Measurements from ENCODE around the gene MTUS2.

Gene MTUS2

GRCh38 chr13:28859069-28859468, 38.9 kb downstream of the MTUS2 start:
- DNase-seq (ENCODE audit: low spot score): no peak

DNA sequence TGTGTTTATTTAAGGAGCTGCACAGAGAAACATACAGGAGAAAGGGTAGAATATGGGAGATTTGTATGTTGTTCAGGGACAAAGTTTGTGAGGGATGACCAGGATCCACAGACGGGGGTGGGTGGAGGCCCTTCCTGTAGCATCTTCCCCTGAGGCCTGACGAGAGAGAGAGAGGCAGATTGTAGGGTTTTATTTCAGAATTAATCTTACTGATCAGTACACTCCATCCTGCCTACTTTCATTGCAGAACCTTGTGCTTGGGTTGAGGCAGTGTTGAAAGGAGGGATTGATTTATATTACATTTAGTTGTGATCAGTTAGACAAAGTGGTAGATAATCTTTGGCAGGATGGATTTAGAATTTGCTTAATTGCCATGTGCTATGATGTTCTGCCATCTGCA, 39.6 kb downstream of the MTUS2 start:
- no peak for DNase-seq (ENCODE audit: low spot score)

DNA sequence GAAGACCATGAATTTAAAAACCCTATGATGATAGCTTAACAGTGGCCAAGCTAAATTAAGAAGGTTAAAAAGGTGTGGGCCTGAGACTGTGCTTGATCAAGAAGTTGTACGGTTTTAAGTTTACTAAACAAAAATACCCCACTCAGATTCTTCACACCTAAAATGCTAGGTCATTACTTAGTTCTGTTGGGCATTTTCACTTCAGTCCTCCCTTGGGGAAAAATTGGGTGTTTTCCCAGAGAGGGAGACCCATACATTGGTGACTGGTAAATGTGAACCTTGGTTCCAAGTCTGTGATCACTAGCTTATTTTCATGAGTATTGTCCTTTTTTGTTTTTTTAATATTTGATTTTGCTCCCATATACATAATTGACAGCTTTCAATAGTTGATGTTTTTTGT, 44.4 kb downstream of the MTUS2 start:
- no peak for DNase-seq (ENCODE audit: low spot score)

GRCh38 chr13:28865149-28865744, 45.1 kb downstream of the MTUS2 start:
- no peak for DNase-seq (ENCODE audit: low spot score)

- no peak for DNase-seq (ENCODE audit: low spot score)
Measured at GRCh38 chr13:28865951-28866350, 45.8 kb downstream of the MTUS2 start.

- no peak for DNase-seq (ENCODE audit: low spot score)
Measured at GRCh38 chr13:28866932-28867331, 46.8 kb downstream of the MTUS2 start.

DNA sequence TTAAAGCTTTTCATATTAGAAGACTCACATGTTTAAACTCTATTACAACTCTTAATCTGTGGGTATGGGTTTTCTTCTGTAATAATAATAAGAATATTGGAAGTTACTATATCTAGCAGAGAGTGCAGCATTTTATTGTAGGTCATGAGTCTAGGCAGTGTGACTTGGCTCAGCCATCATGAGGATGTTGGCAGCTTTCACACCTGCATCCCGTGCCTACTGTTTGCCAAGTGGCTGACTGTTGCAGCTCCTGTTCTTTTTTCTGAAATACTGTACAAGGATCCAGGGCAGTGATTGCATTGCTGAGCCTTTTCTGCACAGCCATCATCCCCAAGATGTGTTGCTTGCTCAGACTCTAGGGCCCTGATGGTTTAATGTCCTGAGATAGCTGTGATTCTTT, 47.4 kb downstream of the MTUS2 start:
- no peak for DNase-seq (ENCODE audit: low spot score)

GRCh38 chr13:28872427-28873176, 52.5 kb downstream of the MTUS2 start:
- no peak for DNase-seq (ENCODE audit: low spot score)

DNA sequence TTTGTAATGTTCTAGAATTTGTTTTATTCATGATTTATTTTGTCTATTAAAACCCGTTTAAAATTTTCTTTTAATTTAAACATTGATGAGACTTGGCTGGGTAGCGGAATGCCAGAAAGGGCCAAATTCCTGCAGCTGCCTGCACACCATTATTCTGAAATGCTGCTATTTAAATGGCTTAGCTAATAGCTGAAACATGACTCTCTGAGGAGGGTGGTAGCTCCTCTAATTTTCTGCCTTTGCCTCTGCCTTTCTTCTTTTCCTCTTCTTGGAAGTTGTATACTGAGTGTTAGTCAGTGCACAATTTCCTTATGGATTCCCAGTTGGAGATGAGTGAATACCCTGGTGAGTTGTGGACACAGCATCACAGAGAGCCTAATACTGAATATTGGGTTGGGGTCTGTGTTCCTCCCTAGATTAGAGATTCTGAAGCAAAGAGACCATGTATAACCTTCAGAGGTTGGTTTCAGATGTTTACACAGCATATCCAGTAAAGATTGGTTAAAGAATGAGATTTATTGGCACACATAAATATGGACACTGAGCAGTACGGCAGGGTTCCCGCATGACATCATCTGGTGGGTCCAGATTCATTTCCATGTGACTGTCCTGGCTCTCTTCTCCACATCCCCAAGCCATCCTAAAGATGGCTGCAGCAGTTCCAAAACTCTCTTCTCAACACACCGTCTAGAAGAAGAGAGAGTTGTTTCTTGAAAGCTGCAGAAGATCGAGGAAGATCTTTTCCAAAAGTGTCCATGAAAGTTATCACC, 55.9 kb downstream of the MTUS2 start:
- no peak for DNase-seq (ENCODE audit: low spot score)

GRCh38 chr13:28877408-28877807, 57.3 kb downstream of the MTUS2 start:
- DNase-seq (ENCODE audit: low spot score): no peak

- no peak for DNase-seq (ENCODE audit: low spot score)
Measured at GRCh38 chr13:28885181-28885580, 65.0 kb downstream of the MTUS2 start.

DNA sequence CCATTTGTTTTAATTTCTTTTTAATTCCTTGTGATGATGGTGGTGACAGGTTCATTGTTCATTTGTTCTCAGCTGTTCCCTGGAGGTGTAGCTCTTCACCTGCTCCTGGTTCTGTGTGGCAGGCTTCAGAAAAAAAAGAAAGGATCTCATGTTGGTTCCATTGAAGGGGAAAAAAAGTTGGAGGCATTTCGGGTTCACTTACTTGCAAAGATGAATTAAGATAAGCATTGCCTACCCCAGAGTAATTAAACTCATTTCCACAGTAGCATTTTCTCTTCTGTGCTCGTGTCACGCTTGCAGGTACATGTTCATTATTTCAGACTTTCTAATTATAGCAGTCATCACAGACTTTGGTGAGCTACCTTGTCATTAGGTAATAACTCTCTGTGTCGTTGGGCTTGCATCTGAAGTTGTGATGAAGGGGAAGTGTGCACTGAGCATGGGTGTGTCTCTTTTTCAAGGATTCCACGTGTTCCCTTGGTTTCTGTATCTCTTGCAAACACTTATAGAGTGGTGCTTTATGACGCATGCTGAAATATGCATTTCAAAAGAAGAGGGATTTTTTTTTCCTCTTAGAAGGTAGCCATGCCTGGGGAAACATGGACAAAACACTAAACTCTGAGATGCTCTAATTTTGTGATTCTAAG, 69.1 kb downstream of the MTUS2 start:
- no peak for DNase-seq (ENCODE audit: low spot score)

DNA sequence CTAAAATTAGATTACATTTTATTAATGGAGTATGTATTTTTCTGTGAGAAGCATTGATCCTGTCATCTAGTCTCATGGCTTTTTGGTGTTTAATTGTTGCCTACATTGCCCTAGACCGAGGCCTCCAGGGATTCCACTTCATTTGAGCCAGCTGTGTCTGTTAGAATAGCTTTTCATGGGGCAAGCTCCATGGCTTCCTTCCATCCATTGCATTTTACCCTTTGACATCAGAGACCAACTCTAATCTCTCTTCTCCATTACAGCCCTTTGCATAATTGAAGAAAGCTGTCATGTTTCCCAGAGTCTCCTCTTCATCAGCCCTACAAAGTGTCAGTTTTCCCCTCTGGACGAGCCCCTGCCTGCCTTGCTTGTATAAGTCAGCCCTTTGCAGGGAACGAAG, 70.6 kb downstream of the MTUS2 start:
- no peak for DNase-seq (ENCODE audit: low spot score)

- DNase-seq (ENCODE audit: low spot score): no peak
Measured at GRCh38 chr13:28918030-28918429, 97.9 kb downstream of the MTUS2 start.

GRCh38 chr13:28922341-28922740, 102.2 kb downstream of the MTUS2 start:
- DNase-seq (ENCODE audit: low spot score): no peak

DNA sequence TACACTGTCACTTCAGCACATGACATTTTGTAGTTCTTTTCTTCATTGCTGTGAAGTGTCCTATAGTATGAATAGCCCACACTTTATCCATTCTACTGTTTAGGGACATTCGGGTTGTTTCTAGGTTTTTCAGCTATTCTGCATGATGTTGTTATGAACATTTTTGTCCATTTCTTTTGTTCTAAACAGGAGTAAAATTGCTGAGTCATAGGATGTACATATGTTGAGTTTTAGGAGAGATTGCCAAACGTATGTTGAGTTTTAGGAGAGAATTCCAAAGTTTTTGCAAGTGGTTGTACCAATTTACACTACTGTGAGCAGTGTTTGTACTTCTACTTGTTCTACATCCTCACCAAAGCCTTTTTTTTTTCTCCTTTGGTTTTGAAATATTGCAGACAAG, 115.0 kb downstream of the MTUS2 start:
- DNase-seq (ENCODE audit: low spot score): no peak

- no peak for DNase-seq (ENCODE audit: low spot score)
Measured at GRCh38 chr13:28942906-28943305, 122.8 kb downstream of the MTUS2 start.

DNA sequence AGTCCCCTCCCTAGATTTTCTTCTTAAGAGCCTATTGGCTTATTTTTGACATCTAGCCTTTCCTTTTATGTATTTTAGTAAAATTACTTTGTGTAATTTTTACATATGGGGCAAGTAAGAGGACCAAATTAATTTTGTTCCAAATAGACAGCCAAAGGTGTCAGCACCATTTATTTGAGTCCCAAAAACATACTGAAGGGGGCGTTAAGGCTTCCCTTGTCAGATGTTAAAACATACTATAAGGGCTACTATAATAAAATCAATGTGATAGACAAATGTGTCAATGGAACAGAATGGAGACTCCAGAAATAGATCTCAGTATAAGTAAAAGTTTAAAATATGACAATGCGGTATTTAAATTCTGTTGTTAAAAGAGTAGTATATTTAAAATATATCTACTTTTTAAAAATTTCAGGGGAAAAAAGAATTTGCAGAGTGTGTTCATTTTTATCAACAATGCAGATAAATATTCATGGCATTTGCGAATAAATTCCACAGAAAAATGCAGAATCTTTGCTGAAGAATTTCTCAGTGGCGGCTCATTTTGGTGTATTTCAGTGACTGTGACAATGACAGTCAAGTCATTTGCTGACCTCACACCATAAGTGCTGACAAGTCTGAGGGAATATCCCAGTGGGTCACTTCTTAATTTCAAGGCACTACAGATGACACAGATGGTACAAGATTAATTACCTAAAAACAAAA, 133.7 kb downstream of the MTUS2 start:
- DNase-seq (ENCODE audit: low spot score): no peak

DNA sequence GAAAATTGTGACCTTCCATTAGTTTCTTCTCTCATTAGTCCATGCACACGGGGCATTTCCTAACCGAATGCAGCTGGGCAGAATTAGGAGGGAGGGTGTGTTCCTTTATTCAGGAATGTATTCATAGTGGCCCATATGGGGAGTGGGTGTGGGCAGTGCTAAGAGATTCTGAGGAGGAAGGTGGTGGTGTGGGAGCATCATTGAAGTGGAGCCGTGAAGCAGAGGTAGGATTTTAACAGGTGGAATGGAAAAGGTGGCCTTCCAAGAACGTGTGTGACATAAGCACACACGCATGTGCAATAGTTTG, 134.2 kb downstream of the MTUS2 start:
- DNase-seq (ENCODE audit: low spot score): no peak

- DNase-seq (ENCODE audit: low spot score): no peak
Measured at GRCh38 chr13:28954810-28955209, 134.7 kb downstream of the MTUS2 start.

DNA sequence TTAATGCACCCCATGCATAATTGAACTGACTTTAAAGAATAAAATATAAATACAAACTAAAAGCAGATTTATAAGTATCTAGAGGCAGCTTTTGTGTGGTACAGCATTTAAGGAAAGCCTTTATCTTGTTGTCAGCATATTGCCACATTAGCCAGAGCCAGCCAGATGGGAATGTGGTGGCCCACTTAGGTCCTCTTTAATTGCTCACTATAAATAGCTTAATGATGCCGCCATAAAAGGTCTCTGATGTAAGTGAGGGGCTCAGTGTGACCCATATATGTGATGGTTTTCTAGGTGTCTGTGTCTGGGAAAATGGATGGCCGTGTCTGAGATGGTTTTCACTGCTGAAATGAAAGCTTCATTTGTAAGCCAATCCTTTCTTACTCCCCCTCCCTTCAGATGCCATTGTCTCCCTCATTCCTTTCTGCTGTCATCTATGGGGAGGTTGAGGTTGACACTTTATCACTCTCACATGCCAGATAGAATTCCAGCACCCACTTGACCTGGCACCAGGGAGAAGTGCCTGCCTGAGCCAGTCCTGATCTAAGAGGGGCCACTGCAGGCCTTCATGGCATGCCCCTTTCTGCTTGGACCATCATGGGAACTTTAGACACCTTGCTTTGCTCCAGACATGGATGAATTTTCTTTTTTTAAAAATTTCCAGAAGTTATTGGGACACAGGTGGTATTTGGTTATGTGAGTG, 135.3 kb downstream of the MTUS2 start:
- no peak for DNase-seq (ENCODE audit: low spot score)

DNA sequence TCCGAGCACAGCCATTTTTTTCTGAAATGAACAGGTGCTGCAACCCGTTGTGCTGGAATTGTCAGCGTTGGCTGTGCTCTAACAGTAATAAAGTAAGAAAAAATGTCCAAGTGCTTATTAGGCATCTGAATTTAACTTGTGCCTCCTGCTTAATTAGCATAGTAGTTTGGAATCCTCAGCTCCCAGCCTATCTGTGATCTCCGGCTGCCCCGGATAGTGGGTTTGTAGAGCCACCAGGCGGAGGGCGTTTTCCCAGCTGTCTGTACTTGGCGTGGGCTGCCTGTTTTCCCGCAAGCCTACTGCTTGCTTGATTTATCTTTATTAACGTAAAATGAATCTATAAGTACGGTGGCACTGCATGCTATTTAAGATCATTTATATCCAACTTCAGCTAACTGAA, 137.9 kb downstream of the MTUS2 start:
- no peak for DNase-seq (ENCODE audit: low spot score)

All from hepatic stellate cell (primary cell).